Measurements from ENCODE around the gene RASGRF2.

DNA sequence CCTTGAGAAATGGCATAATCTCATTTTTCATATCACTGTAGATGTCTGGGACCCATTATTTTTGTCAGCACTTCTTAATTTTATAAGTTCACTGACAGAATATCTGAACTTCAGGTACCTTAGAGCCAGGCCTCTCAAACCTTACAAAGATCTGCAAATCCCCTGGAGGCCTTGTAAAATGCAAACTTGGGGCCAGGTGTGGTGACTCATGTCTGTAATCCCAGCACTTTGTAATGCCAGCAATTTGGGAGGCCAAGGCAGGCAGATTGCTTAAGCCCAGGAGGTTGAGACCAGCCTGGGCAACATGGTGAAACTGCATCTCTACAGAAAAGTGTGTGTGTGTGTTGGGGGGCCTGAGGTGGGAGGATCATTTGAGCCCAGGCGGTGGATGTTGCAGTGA lies 30.8 kb downstream of the RASGRF2 start:
- TF ChIP-seq POLR2A (IDR thresholded peaks at IDR 0.05; ENCODE audit: low read length) (no peak), RNF2 (IDR thresholded peaks at IDR 0.05; ENCODE audit: borderline replicate concordance, low read depth) (no peak), NFE2L2 (conservative IDR thresholded peaks at IDR 0.05; ENCODE audit: low read length) (no peak)
- TF ChIP-seq, protein P1, sequence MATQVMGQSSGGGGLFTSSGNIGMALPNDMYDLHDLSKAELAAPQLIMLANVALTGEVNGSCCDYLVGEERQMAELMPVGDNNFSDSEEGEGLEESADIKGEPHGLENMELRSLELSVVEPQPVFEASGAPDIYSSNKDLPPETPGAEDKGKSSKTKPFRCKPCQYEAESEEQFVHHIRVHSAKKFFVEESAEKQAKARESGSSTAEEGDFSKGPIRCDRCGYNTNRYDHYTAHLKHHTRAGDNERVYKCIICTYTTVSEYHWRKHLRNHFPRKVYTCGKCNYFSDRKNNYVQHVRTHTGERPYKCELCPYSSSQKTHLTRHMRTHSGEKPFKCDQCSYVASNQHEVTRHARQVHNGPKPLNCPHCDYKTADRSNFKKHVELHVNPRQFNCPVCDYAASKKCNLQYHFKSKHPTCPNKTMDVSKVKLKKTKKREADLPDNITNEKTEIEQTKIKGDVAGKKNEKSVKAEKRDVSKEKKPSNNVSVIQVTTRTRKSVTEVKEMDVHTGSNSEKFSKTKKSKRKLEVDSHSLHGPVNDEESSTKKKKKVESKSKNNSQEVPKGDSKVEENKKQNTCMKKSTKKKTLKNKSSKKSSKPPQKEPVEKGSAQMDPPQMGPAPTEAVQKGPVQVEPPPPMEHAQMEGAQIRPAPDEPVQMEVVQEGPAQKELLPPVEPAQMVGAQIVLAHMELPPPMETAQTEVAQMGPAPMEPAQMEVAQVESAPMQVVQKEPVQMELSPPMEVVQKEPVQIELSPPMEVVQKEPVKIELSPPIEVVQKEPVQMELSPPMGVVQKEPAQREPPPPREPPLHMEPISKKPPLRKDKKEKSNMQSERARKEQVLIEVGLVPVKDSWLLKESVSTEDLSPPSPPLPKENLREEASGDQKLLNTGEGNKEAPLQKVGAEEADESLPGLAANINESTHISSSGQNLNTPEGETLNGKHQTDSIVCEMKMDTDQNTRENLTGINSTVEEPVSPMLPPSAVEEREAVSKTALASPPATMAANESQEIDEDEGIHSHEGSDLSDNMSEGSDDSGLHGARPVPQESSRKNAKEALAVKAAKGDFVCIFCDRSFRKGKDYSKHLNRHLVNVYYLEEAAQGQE (IDR thresholded peaks at IDR 0.05) = no peak
- TF ChIP-seq, protein P2, sequence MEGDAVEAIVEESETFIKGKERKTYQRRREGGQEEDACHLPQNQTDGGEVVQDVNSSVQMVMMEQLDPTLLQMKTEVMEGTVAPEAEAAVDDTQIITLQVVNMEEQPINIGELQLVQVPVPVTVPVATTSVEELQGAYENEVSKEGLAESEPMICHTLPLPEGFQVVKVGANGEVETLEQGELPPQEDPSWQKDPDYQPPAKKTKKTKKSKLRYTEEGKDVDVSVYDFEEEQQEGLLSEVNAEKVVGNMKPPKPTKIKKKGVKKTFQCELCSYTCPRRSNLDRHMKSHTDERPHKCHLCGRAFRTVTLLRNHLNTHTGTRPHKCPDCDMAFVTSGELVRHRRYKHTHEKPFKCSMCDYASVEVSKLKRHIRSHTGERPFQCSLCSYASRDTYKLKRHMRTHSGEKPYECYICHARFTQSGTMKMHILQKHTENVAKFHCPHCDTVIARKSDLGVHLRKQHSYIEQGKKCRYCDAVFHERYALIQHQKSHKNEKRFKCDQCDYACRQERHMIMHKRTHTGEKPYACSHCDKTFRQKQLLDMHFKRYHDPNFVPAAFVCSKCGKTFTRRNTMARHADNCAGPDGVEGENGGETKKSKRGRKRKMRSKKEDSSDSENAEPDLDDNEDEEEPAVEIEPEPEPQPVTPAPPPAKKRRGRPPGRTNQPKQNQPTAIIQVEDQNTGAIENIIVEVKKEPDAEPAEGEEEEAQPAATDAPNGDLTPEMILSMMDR (IDR thresholded peaks at IDR 0.05) = no peak

Measured in A549 (cell line).